B cell (primary cell): ENCODE data around the gene L3MBTL4. TPM values are rescaled to one million over a fixed set of nuclear protein-coding genes. Genes with fewer than 3 reads are reported as not detected.
"Not testable (repeated sequence)": the region's sequence is repeated elsewhere in the genome, so short reads cannot be mapped to it uniquely, and the experiment has no call there.

Experiments used
- ATAC-seq: fragments of 200-7000 bp; cut with Tn5 transposase; one replicate; pipeline ENCODE4 v1.10.0; 2021; ENCODE audit warnings: low read depth, mild to moderate bottlenecking, moderate number of reproducible peaks, moderate library complexity
- CTCF ChIA-PET: fragments of 350-600 bp; sonication (Branson Sonifier 250); formaldehyde crosslinking; loops from one replicate; lab custom pipeline; 2021; ENCODE audit warnings: antibody characterized with exemption, inconsistent platforms; lab: Charles Lee
- POLR2A ChIA-PET: fragments of 350-600 bp; sonication (Branson Sonifier 250); formaldehyde crosslinking; loops from one replicate; lab custom pipeline; 2021; ENCODE audit warnings: antibody characterized with exemption; lab: Charles Lee
- DNase-seq: peaks from one replicate; pipeline ENCODE4 v3.0.0; 2013
- H2AFZ ChIP-seq: 2 replicates; pipeline ENCODE4 v1.6.1; 2012; ENCODE audit warnings: mild to moderate bottlenecking, low read depth, low read length; ENCODE audit not compliant: insufficient read depth, poor library complexity, severe bottlenecking
- H3K27ac ChIP-seq, 2 donors: 1 replicate in 1 of 2; 2 replicates in 1 of 2; pipeline ENCODE4 v1.5.1; 2012 to 2013; ENCODE audit warnings: low read length in 2 of 2, mild to moderate bottlenecking in 2 of 2, moderate library complexity in 1 of 2
- H3K27me3 ChIP-seq, 4 experiments: fragments of 200-600 bp in 1 of 4; sonication (generic) in 1 of 4; replicated peaks in 1 of 4; 1 replicate in 2 of 4; 2 replicates in 2 of 4; pipeline versions ENCODE4 v1.6.1 to v1.7.0; 2013 to 2016; ENCODE audit warnings: low read length in 3 of 4, mild to moderate bottlenecking in 2 of 4, mixed read lengths in 1 of 4, moderate library complexity in 1 of 4; ENCODE audit not compliant: insufficient read depth in 4 of 4, control insufficient read depth in 3 of 4; ENCODE audit errors: control extremely low read depth in 1 of 4
- H3K36me3 ChIP-seq, 2 experiments: replicated peaks in 1 of 2; 1 replicate in 1 of 2; 2 replicates in 1 of 2; pipeline versions ENCODE4 v1.6.1 to v1.7.1; 2013; ENCODE audit warnings: low read length in 1 of 2; ENCODE audit not compliant: insufficient read depth in 2 of 2, control insufficient read depth in 1 of 2; ENCODE audit errors: control extremely low read depth in 1 of 2, extremely low read depth in 1 of 2
- H3K4me1 ChIP-seq, 2 donors: fragments of 200-600 bp in 1 of 2; sonication (generic) in 1 of 2; 1 replicate in 1 of 2; 2 replicates in 1 of 2; pipeline versions ENCODE4 v1.5.1 to v1.6.1; 2013 to 2017; ENCODE audit warnings: low read length in 2 of 2; ENCODE audit not compliant: control insufficient read depth in 2 of 2, insufficient read depth in 2 of 2
- H3K4me2 ChIP-seq: replicated peaks from 2 replicates; pipeline ENCODE3; 2012; ENCODE audit warnings: mild to moderate bottlenecking, low read depth, low read length; ENCODE audit not compliant: poor library complexity, severe bottlenecking
- H3K4me3 ChIP-seq, 5 experiments: fragments of 200-600 bp in 1 of 5; sonication (generic) in 1 of 5; 1 replicate in 3 of 5; 2 replicates in 2 of 5; pipeline versions ENCODE4 v1.5.1 to v1.7.0; 2011 to 2016; ENCODE audit warnings: low read length in 4 of 5, mild to moderate bottlenecking in 4 of 5, low read depth in 2 of 5, control low read depth in 1 of 5, moderate library complexity in 1 of 5; ENCODE audit not compliant: insufficient read depth in 1 of 5; ENCODE audit errors: control extremely low read depth in 1 of 5, extremely low read depth in 1 of 5
- H3K79me2 ChIP-seq: fragments of 200-600 bp; sonication (generic); one replicate; pipeline ENCODE4 v1.6.0; 2016; ENCODE audit warnings: low read length; ENCODE audit not compliant: control insufficient read depth, insufficient read depth
- H3K9ac ChIP-seq: fragments of 200-600 bp; sonication (generic); 2 replicates; pipeline ENCODE4 v1.6.1; 2017; ENCODE audit warnings: mild to moderate bottlenecking, low read length, moderate library complexity
- H3K9me3 ChIP-seq, 3 donors: one replicate each; pipeline versions ENCODE4 v1.6.1 to v1.7.1; 2013; ENCODE audit warnings: low read length in 2 of 3; ENCODE audit not compliant: control insufficient read depth in 2 of 3, insufficient read depth in 1 of 3; ENCODE audit errors: control extremely low read depth in 1 of 3
- H4K20me1 ChIP-seq: 2 replicates; pipeline ENCODE4 v1.6.0; 2012; ENCODE audit warnings: mild to moderate bottlenecking, low read length; ENCODE audit not compliant: insufficient read depth, control insufficient read depth, poor library complexity, severe bottlenecking
- H3K27ac Mint-ChIP-seq: one replicate; pipeline ENCODE4 v1.8.0; 2021; ENCODE audit warnings: mixed read lengths
- H3K27me3 Mint-ChIP-seq: one replicate; pipeline ENCODE4 v1.8.0; 2021; ENCODE audit warnings: mixed read lengths
- H3K4me1 Mint-ChIP-seq: one replicate; pipeline ENCODE4 v1.8.0; 2021; ENCODE audit warnings: mixed read lengths
- H3K4me3 Mint-ChIP-seq: one replicate; pipeline ENCODE4 v1.8.0; 2021; ENCODE audit warnings: mixed read lengths
- H3K9me3 Mint-ChIP-seq: one replicate; pipeline ENCODE4 v1.8.0; 2022; ENCODE audit warnings: mixed read lengths; ENCODE audit not compliant: insufficient read depth
- EZH2 ChIP-seq: IDR thresholded peaks from 2 replicates; pipeline ENCODE4 v1.6.1; 2012; ENCODE audit warnings: borderline replicate concordance, low read depth, mild to moderate bottlenecking, moderate library complexity, low read length; ENCODE audit not compliant: insufficient read depth, poor library complexity, severe bottlenecking
- WGBS: methylation state at CpG from one replicate; pipeline ENCODE4 v1.1.5; 2013; ENCODE audit warnings: missing lambda C conversion rate; ENCODE audit not compliant: insufficient coverage; 5-methylcytosine and 5-hydroxymethylcytosine counted together
- intact Hi-C: fragments of 100-400 bp; cut with micrococcal nuclease; formaldehyde crosslinking; loops from one replicate; pipeline ENCODE4 v1.10.0; 2022
- polyA plus RNA-seq: library from polyadenylated mRNA; depleted of rRNA; stranded (reverse); fragments of >200 nt; gene quantifications from 2 replicates; pipeline ENCODE4 v1.2.3, GENCODE V29; 2012
- total RNA-seq, 2 donors: library from RNA; stranded (reverse); fragments of 120-200 nt in 1 of 2; gene quantifications; 1 replicate in 1 of 2; 2 replicates in 1 of 2; pipeline versions ENCODE4 v1.2.3 to v1.2.4, GENCODE V29; 2013 to 2022
- TF ChIP-seq, protein P1 (sequence below): fragments of 200-600 bp; IDR thresholded peaks from one replicate; pipeline ENCODE4 v1.8.0; 2022; ENCODE audit warnings: antibody characterized with exemption, mild to moderate bottlenecking

Gene L3MBTL4
- total and polyA plus RNA-seq, 2 donors (not counting 1 experiment from before 2014, with no cell fraction given), result 3.0 to 11.9 TPM

DNA sequence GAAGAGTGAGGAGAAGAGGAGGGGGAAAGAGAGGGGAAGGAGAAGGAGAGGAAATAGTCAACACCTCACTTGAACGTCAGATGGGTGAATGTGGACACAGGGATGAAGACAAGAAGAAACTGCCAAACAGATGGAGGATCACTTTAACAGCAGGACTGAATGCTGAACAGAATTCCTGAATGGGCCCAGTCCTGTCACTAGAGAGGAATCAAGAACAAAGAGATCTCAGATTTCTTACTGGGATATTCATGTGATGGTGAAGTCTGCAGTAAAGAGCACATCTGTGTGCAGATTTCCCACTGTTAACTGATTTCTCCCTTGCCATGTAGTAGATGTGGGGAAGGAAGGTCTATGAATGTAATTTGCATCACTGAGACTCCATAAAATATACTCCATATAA is 135.4 kb downstream of the L3MBTL4 start:
- H3K4me2 ChIP-seq, result no peak overlapping the region
- no peaks in the 10 kb centered on the region for H3K27me3 ChIP-seq
- H3K79me2 ChIP-seq, result no peaks in the 10 kb centered on the region
- 82% methylated on average over 1 of the region's 1 CpG for WGBS
- H3K4me3 Mint-ChIP-seq, result no peak overlapping the region
- H3K27ac Mint-ChIP-seq, result no peak overlapping the region
- ChIA-PET CTCF (no interaction called here), POLR2A (no interaction called here)
- TF ChIP-seq, protein P1, sequence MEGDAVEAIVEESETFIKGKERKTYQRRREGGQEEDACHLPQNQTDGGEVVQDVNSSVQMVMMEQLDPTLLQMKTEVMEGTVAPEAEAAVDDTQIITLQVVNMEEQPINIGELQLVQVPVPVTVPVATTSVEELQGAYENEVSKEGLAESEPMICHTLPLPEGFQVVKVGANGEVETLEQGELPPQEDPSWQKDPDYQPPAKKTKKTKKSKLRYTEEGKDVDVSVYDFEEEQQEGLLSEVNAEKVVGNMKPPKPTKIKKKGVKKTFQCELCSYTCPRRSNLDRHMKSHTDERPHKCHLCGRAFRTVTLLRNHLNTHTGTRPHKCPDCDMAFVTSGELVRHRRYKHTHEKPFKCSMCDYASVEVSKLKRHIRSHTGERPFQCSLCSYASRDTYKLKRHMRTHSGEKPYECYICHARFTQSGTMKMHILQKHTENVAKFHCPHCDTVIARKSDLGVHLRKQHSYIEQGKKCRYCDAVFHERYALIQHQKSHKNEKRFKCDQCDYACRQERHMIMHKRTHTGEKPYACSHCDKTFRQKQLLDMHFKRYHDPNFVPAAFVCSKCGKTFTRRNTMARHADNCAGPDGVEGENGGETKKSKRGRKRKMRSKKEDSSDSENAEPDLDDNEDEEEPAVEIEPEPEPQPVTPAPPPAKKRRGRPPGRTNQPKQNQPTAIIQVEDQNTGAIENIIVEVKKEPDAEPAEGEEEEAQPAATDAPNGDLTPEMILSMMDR, result no peak
- no peak for TF ChIP-seq EZH2
- H3K4me1 Mint-ChIP-seq, result no peaks in the 10 kb centered on the region
- H3K4me3 ChIP-seq, result no peak overlapping the region
- DNase-seq (no peak), ATAC-seq (no peak)
- H3K27ac ChIP-seq, result no peak overlapping the region
- no peaks in the 10 kb centered on the region for H3K4me1 ChIP-seq
- no peaks in the 10 kb centered on the region for H3K36me3 ChIP-seq
- H4K20me1 ChIP-seq, result no peaks in the 10 kb centered on the region
- H3K9me3 ChIP-seq, result no peaks in the 10 kb centered on the region
- no peaks in the 10 kb centered on the region for H3K9me3 Mint-ChIP-seq
- intact Hi-C loops, result no loop called here
- H3K27me3 Mint-ChIP-seq, result no peaks in the 10 kb centered on the region
- no peak overlapping the region for H3K9ac ChIP-seq
- H2AFZ ChIP-seq, result no peak overlapping the region

DNA sequence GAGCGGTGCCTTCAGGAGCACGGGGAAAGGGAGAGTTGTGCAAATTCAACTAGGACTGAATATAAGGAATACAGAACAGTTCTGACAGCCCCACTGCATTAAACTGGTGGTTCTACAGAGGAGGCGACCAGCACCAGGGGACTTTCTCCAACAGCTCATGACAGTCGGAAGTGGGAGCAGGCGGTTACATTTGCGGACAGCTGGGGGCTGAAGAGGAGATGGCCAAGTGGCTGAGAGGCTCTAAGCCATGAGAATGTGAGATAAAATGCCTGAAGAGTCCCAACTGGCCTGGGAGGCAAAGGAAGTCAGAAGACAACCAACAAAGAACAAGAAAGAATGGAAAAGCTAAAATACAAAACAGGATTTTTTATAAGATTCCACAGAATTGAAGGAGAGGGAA is 141.3 kb downstream of the L3MBTL4 start:
- intact Hi-C loops, result no loop called here

DNA sequence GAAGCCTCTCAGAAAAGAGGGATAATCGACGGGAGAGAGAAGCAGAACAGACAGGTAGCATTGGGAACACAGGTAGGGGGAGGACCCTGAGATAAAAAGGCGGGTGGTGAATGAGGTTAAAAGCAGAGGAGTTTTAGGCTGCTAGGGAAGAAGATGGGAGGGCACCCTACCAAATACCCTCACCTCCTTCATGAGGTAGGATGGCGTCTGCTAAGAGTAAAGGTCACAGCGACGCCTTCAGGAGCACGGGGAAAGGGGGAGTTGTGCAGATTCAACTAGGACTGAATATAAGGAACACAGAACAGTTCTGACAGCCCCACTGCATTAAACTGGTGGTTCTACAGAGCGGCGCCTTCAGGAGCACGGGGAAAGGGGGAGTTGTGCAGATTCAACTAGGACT is 142.6 kb downstream of the L3MBTL4 start:
- H3K79me2 ChIP-seq, CTCF ChIA-PET, POLR2A ChIA-PET, H3K9me3 Mint-ChIP-seq, intact Hi-C loops, H3K27me3 ChIP-seq, H3K27ac ChIP-seq, H3K4me1 ChIP-seq, H3K4me1 Mint-ChIP-seq, H3K27ac Mint-ChIP-seq, H3K4me3 ChIP-seq, H3K27me3 Mint-ChIP-seq, ATAC-seq, DNase-seq, H3K4me2 ChIP-seq, H3K36me3 ChIP-seq, H4K20me1 ChIP-seq, H3K4me3 Mint-ChIP-seq, H2AFZ ChIP-seq, H3K9me3 ChIP-seq, H3K9ac ChIP-seq: not testable (repeated sequence)
- 40% methylated on average over 1 of the region's 10 CpGs for WGBS

More for the DNA sequence above, 141.3 kb downstream of the L3MBTL4 start:
- no peak overlapping the region for H2AFZ ChIP-seq
- no peaks in the 10 kb centered on the region for H3K79me2 ChIP-seq
- H3K4me1 Mint-ChIP-seq, result no peaks in the 10 kb centered on the region
- H3K9ac ChIP-seq, result no peak overlapping the region
- H3K4me3 Mint-ChIP-seq, result no peak overlapping the region
- H3K27ac ChIP-seq, result no peak overlapping the region
- no peaks in the 10 kb centered on the region for H4K20me1 ChIP-seq
- H3K27me3 ChIP-seq, result no peaks in the 10 kb centered on the region
- peaks cover 0 to 5% (median 0%) of the 10 kb centered on the region in 3 donors for H3K9me3 ChIP-seq
- H3K4me1 ChIP-seq, result no peaks in the 10 kb centered on the region
- ATAC-seq, result no peak
- no peak overlapping the region for H3K4me2 ChIP-seq
- ChIA-PET CTCF (no interaction called here), POLR2A (no interaction called here)
- H3K36me3 ChIP-seq, result no peaks in the 10 kb centered on the region
- no peaks in the 10 kb centered on the region for H3K27me3 Mint-ChIP-seq
- WGBS, result 100% methylated on average over 1 of the region's 6 CpGs
- no peak for TF ChIP-seq EZH2
- TF ChIP-seq, protein P1, result no peak
- DNase-seq, result no peak
- no peak overlapping the region for H3K27ac Mint-ChIP-seq
- no peak overlapping the region for H3K4me3 ChIP-seq
- no peaks in the 10 kb centered on the region for H3K9me3 Mint-ChIP-seq
